Medulla oblongata (tissue), 1 donor: ENCODE measurements around the gene ZNF790.
A peak's percentile ranks its signal among the peaks of the same experiment; 100 is the strongest.
"Not testable (repeated sequence)": the region's sequence is repeated elsewhere in the genome, so short reads cannot be mapped to it uniquely, and the experiment has no call there.

Experiments
- DNase-seq: peaks from one replicate; pipeline ENCODE4 v3.0.0-alpha.2; 2015; ENCODE audit errors: extremely low spot score

The ZNF790 gene

DNA sequence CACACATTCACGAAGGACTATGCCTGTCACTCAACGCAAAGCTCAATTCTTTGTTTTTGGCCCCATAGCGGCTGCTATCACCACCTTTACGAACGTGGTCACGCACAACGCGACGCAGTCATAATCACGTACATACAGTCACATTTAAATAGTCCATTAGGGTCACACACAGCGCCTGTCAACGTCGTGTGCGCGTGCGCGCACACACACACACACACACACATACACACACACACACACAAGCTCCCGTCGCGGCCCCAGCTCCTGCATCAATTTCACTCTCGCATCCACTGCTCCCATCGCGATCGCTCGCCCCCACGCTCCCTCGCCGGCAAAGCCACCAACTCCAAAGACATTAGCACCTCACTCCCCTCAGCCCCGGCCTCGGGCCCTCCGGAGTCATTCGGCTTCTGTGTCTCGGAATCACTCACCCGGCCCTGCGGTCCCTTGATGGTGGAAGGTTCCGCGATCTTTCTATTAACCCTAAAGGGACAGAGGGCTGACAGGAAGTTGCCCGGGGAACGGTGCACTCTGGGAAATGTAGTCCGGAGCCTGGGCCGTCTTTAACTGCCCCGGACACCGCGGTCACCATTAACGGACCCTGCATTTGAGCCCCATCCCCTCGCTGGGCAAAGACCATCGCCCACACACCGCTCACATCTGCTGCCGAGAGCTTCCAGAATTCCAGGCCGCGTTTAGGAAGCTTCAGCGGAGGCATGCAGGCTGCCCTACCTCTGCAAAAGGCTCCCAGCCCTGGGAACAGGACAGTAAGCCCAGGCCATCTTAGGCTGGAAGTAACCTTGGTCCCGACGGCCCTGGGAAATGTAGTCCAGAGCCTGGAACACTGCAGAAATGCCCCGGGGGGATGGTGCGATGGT lies at the start of gene ZNF790:
Gene ZNF790 (minus strand): TSS at position 482 of the 878 bp plus-strand sequence. CDS start 12,768 bp downstream, outside the sequence.
- DNase-seq: peak; percentile 94

DNA sequence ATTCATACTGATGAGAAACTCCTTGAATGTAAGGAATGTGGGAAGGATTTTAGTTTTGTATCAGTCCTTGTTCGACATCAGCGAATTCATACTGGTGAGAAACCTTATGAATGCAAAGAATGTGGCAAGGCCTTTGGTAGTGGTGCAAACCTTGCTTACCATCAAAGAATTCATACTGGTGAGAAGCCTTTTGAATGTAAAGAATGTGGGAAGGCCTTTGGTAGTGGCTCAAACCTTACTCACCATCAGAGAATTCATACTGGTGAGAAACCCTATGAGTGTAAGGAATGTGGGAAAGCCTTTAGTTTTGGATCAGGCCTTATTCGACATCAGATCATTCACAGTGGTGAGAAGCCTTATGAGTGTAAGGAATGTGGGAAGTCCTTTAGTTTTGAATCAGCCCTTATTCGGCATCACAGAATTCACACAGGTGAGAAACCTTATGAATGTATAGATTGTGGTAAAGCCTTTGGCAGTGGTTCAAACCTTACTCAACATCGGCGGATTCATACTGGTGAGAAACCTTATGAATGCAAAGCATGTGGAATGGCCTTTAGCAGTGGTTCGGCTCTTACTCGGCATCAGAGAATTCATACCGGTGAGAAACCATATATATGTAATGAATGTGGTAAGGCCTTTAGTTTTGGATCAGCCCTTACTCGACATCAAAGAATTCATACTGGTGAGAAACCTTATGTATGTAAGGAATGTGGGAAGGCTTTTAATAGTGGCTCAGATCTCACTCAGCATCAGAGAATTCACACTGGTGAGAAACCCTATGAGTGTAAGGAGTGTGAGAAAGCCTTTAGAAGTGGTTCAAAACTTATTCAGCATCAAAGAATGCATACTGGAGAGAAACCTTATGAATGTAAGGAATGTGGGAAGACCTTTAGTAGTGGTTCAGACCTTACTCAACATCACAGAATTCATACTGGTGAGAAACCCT lies 39.1 kb upstream of the ZNF790 start:
- DNase-seq: no peak

DNA sequence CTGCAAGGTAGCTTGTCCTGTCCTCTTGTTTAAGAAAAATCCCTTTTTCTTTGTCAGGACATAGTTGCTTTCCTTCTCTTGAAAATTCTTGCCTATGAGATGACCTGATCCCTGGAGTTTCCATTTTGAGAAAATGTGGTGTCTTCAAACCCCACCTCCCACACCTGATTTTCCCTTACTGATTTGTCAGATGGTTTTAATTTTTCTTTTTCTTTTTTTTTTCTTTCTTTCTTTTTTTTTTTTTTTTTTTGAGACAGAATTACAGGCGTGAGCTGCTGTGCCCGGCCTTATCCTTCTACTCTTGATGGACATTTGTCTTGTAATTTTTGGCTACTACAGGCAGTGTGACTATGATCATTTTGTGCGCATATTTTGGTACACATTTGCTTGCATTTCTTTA lies 13.7 kb upstream of the ZNF790 start:
- no peak for DNase-seq

DNA sequence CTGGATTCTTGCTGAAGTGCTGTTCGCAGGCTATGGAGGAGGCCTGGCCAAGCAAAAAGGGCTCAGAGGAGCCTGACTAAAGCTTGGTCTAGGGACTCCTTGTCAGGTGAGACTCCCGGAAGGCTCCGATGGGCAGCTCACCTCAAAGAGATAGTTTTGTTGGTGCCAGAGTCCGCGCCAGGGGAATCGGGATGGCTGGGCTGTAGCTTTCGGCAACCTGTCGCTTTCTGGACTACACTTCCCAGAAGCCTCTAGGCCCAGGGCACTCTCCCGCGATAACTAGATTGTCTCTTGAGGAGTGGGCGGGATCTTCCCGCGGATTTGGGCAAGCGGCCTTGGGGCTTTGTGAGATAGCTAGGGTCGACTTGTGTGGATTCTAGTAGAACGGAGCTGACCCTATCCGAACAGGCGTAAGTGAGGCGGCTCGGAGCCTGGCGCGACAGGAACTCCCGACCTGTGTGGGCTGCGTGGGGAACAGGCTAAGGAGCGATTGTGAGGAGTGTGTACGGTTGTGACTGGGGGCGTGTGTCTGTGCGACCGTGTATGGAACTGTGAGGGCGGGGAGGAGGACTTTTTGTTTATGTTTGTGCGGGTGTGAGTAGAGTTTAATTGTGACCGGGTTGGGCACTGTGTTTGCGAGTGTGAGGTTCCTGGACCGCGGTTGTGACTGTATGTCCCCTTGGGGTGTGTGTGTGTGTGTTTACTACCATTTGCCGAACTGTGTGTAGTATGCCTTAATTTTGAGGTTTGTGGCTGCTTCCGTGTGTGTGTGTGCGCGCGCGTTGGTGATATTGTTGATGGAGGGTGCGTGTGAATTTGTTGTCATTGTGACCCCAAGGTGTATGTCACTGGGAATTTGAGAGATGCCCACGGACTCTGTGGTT lies 12.6 kb upstream of the ZNF790 start, which contains the start of gene ZNF345:
Gene ZNF345 (plus strand): TSS at position 318 of the 884 bp plus-strand sequence. CDS start 25,955 bp downstream, outside the sequence.
- DNase-seq: peak; percentile 98

DNA sequence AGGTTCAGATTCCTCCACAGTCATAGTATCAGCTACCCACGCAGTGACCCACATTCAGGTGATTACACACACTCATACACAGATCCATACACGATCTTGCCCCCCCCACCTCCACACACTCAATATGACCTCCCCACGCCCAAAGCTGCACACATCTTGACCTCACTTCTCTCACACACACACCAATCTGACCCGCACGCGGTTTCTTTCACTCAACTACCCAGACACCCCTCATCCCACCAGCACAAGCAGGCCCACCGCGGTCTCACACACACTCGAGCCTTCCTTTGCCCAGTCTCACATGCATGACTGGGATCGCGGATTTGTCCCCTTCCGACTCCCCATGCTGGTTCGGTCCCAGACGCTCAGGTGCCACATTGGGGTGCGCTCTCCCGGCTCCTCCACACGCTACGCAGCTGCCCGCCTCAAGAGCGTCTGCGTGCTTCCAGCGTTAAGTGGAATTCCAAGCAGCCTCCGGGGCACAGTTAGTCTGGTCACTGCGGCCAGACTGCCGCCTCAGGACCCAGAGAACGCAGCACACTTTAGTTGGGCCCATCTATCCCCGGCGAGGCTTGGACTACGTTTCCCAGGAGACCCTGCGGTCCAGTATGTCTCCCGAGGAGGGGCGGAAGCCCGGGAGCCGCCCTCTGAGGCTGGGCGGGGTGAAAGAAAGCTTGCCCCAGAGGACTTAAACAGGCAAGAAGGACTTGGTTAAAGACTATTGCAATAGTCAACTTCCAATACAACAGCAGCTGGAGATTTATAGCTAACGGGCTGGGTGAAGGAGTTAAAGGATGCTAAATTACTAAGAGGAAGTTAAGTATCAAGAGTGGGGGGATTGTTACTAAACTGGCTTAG lies 11.7 kb upstream of the ZNF790 start:
- DNase-seq: peak; percentile 96

DNA sequence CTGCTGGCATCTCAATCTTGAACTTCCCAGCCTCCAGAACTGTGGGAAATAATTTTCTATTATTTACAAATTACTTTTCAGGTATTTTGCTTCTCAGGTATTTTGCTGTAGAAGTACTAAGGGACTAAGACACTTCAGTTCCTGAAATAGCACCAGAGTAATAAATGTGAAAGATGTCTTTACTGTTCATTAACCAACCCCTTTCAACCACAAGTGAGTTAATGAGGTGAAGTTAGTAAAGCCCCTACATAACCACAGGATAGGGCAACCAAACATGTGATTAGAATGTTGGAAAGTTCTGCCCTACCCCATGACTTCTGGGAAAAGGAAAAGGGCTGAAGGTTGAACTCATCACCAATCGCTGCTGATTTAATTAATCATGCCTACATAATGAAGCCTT lies 9.8 kb upstream of the ZNF790 start:
- no peak for DNase-seq

DNA sequence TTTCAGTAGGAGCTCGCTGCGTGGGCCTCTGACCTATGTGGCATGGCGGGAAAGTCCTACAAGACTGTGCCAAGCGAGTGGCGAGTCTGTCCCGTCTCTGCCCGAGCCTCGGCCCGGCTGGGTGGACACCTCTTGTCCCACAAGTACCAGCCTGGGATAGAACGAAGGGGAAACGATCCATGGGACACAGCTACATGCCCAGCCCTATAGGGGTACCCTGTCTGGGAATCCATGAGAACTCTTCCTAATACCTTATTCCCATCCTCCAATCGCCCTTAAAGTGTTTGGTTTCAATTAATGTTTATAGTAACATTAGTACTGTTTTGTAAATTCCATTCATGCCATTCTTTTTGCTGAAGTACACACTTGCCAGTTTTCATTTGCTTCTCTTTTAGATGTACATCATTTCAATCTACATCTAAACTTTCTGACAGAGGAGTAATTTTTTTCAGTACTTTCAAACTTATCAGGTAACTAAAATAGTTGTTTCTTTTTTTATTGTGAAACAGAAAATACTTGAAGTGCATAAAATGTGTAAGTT lies 667 bp upstream of the ZNF790 start:
- DNase-seq: no peak

DNA sequence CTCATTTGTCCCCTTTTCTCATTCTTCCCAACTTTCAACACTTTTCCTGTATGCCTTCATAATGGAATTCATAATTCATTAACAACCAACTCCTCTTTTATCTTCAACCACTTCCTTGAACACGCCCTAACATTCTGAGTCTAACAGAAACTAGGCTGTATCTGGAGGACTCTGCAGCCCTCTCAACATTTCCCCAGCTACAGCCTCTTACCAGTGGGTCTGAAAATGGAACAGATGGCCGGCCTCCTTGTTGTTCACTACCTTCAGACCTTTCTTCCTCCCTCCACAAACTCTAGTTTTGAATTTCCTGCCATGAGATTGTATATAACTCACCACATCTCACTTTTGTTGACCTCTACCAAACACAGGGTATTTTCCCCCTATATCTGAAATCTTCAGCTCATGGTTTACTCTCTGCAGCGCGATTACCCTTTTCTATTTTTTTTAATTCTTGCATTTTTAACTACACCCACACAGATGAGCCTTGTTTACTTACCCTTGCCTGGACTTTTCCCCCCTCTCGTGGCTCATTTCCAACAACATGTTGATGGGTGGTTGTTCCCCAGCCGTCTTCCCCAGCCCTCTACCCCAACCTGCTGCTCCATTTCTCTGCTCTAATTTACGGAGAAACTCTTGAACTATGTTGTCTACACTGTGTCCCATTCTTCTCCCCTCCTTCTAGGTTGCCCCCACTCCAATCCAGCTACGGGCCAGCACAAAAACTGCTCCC lies 846 bp downstream of the ZNF790 start:
- DNase-seq: peak; percentile 6

DNA sequence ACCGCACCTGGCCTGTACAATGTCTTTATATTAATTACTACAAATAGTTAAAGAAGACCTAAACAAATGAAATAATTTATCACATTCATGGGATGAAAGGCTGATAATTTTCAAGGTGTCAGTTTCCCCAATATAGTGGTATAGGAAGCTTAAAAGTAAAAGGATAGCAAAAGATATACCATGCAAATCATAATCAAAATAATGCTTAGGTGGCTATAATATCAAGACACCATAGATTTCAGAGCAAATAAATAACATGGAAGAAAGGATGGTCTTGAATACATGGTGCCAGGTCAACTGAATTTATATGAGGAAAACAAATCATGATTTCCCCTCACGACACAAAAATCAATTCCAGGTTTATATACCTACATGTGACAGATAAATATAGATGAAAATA lies 4.8 kb downstream of the ZNF790 start:
- no peak for DNase-seq

DNA sequence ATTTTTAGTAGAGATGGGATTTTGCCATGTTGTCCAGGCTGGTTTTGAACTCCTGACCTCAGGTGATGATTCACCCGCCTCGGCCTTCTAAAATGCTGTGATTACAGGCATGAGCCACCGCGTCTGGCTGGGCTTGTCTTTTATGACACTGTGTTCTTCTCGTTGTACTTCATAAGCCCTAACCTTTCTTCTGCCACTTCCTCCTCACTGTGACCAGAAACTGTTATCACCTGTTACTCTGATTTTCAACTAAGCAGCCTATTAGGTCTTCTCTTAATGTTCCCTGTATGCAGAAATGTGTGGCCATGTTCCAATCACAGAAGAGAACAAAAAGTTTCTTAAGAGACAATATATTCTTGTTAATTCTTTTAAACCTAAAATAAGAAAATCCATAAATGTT lies 16.4 kb downstream of the ZNF790 start:
- DNase-seq: no peak

DNA sequence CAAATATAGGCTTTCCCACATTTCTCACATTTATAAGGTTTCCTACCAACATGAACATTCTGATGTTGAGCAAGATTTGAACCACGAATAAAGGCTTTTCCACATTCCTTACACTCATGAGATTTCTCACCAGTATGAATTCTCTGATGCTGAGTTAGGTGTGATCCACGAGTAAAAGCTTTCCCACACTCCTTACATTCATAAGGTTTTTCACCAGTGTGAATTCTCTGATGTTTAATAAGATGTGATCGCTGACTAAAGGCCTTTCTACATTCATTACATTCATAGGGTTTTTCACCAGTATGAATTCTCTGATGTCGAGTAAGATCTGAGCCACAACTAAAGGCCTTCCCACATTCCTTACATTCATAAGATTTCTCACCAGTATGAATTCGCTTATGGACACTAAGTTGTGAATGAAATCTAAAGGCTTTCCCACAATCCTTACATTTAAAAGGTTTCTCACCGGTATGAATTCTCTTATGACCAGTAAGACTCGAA lies 19.0 kb downstream of the ZNF790 start:
- no peak for DNase-seq

DNA sequence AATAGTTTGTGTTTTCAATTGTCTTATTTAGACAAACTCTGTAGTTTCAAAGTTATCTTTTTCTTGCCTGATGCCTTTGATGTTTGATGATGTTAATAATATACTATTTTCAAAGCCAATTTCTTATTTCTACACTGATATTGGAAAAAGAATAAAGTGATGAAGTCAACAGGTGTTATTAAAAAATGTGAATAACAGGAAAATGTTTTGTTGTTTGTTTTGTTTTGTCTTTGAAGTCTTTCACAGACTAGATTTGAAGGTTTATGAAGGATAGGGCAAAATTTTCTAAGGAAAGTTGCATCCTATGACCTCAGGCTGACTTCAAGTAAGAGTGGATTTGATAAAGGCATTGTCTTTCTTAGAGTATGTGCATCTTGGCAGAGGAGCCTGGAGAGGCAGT lies 31.2 kb downstream of the ZNF790 start:
- no peak for DNase-seq

DNA sequence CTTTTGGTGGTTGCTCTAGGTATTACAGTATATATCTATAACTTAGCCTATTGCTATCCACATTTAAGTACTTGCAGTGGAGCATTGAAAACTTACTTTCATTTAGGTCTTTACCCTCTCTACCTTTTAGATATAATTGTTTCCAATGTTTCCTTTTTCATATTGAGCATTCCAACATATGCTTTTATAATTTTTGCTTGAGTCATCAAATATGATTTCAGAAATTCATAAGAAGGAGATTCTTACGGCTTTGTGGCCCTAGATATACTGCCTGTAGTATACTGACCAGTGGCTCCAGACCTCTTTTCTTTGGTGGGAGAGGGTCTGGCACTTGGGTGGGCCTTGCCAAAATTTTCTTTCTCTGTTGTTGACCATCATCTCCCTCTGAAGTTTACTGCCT lies 32.8 kb downstream of the ZNF790 start:
- no peak for DNase-seq

DNA sequence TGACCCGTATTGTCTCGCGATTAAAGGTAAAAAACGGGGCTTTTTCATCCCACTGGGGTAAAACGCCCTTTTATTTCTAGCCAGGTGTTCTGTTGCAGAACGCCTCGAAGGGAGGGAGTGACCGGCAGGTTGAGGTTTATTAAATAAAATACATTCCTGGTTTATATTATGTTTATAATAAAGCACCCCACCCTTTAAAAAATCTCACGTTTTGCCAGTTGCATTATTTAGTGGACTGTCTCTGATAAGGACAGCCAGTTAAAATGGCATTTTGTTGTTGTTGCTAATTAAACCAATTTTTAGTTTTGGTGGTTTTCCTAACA lies 40.4 kb downstream of the ZNF790 start:
- no peak for DNase-seq

DNA sequence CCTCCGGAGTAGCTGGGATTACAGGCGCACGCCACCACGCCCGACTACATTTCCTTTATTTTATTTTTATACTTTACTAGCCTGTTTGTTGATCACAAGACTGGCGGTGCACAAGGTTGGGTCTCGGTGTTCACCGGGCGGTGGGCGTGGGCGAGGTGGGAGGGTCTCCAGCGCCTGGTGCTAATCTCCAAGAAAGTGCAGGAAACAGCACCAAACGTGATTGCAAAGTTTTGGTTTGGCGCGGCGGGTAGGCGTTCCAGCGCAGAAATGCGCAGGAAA lies 41.5 kb downstream of the ZNF790 start:
- DNase-seq: no peak

DNA sequence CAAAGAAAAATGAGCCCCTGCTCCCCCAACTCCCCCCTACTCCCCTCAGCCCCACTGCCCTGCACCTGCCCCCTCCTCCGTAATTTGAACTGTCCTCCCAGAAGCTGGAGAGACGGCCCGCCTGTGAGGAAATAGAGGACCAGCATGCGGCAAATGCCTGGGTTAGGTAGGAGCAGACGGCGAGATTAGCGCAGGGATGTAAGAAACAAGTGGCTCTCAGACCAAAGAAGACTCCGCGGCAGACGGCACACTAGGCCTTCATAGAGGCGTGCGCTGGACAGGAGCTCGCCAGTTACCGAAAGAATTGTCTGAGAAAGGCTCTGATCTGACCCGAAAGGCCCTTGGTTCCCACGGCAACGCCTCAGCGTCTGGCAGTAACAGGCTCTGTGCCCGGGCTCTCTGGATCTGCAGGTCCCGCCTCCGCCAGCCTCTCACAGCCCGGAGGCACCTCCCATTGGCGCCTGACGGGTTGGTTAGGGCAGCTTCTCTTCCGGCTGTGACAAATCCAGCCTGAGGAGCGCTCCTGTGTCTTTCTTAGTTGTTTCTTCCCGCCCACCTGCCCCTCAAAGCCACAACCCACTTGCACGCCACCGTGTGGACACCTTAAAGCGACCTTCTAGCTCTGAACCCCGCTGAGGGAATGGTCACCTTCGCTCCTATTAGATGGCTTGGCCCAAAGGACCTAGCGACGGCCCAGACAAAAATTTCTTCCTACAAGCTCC lies 46.6 kb downstream of the ZNF790 start:
- not testable (repeated sequence) for DNase-seq

DNA sequence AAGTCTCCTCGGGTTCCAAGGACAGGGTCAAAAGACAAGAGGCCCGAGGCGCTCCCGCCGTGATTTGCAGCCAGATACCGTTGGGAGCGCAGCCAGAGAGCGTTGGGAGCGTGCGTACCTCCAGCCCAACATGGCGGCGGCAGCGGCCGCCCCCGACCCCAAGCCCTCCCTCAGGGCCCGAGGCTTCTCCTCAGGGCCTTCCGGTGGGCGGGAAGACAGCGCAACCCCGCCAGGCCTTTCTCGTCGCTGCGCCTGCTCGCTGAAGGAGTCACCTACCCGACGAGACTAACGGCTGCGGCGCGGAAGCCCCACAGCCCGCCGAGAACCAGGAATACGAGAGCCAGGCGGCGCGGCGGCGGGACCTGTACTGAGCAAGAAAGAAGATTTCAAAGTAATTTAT lies 62.4 kb downstream of the ZNF790 start:
- DNase-seq: peak; percentile 13

DNA sequence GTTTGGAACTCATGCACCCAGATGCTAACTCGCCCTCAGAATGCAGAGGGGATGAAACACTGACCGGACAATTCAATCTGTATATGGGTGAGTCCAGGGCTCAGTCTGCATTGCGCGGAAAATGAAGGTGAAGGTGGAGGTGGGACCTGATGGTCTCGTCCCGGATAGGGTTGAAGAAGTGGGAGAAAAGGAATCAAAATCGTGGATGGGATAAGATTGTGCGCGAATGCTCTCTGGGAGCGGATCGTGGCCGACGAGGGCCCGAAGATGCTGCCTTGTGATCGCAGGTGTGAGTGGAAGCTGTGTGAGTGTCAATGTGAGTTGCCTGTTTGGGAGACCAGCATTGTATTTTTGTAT lies 65.0 kb downstream of the ZNF790 start:
- DNase-seq: no peak
